Stimulated activated CD4-positive, alpha-beta T cell treated with anti-CD3 and anti-CD28 coated beads, Interleukin-1b, Interleukin-23, amount 100 ng/mL, for 24 hours (primary cell): Measurements from ENCODE around the gene SPACDR.

Experiments
- DNase-seq, 4 experiments: peaks; one replicate each; pipeline ENCODE4 v3.0.0-alpha.2; 2020; ENCODE audit warnings: low read depth in 4 of 4, low spot score in 1 of 4

Gene SPACDR

DNA sequence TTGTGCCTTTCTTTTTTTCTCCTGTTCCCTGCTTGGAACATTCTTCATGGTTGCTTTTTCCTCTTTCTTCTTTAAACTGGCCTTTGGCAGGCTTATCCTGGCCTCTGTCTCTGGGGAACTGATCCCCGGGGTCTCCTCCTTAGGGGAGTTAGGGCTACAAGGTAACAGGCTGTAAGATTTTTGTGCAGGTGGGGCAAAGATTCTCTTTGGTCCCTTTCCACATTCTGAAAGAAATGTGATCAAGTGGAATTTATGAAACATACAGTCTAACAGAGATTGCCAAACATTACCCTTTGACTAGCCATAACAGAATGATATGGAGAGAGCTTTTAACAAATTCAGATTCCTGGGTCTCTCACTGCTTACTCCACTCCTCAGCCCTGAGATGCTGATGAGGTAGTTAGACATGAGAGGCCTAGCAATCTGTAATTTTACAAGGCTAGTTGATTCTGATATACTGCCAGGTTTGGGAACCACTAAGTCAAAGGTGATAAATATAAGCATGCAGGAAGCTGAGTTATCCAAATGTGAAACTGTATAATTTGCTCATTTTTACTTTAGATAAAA is 44.3 kb downstream of the SPACDR start:
- DNase-seq = no peak

DNA sequence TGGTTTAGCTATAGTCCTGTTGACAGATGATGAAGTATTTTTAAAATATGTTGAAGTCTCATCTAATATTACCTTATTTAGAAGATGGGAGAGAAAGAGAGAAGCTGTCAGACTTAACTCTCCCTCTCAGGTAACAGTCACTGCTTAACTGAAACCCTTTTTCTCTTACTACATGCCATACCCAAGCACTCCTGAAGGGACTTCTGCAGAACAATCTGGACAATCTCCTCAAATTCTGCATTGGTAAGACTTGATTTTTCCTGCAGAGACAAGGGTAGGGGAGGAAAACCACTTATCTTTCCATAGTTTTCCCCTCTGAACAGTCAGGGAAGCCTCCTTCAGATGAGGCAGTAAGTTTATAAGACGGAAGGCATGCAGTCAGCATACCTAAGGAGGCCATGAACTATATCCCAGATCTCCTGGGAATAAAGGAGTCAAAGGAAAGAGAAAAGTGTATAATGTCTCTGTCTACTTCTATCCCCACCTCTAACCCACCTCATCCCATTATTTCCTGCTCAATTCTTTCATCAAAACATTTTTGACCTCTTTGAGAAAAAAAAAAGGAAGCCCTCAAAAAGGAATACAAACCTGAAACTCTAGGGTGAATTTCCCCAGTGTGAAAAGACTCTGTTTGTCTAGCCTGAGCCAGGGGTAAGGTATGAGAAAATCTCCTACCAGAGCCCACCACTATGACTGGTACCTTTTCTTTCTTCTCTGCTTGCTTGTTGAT is 45.0 kb downstream of the SPACDR start:
- no peak for DNase-seq

DNA sequence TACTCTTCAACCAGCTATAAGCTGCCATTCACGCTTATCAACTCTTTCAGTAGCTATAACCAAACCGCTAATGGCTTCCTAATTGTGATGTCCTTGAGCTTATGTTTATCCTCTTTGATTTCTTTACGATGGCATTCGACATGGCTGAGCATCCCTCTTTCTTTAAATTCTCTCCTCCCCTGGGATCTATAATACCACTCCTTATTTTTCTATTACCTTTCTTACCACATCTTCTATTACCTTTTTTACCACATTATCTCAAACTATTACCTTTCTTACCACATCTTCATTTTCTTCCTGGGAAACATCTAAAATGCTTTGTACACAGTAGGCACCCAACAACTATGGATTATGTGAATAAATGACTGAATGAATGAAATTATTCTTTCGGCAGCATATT is 48.6 kb downstream of the SPACDR start:
- DNase-seq = no peak

DNA sequence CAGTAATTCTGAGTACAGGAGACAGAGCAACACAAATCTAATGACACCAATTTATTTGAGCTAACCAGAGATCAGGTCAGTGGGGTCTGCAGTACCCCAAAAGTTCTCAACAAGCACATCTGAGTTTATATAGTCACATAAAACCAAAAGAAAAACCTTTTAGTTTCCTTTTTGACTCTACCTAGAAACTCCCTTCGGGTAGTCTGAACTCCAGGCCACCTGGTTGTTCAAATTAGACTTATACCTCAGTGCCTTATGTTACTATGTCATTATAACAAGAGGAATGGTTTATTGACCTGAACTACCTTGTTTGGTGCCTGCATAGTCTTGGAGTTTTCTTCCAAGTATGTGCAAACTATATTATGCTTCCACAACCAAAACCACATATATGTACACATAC is 50.2 kb downstream of the SPACDR start:
- DNase-seq = no peak

DNA sequence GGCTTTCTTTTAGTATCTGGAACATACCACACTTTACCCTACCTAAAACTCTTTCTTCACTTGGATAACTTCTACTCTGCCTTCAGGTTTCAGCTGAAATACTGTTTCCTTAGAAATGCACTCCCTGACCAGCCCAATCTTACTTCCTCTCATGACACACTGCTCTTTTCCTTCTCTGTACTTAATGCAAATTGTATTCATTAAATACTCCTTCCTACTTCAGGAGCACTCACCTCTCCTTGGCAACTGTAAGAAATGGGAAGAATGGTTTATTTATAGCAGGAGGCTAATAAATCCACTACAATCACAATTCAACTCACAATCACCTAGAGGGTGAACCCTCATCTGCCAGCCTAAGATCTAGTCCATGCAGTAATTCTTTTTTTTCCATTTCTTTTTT is 50.7 kb downstream of the SPACDR start:
- no peak for DNase-seq

DNA sequence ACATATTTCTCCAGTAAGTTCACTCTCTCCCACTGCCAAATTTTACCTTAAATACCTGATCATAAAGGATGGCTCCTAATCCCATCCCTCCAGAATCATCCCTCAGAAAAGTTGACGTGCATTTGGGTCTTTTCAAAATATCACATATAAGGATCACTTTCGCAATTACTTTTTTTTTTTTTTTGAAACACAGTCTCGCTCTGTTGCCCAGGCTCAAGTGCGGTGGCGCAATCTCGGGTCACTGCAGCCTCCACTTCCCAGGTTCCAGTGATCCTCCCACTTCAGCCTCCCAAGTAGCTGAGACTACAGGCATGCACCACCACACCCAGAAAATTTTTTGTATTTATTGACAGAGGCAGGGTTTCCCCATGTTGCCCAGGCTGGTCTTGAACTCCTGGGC is 53.0 kb downstream of the SPACDR start:
- no peak for DNase-seq

DNA sequence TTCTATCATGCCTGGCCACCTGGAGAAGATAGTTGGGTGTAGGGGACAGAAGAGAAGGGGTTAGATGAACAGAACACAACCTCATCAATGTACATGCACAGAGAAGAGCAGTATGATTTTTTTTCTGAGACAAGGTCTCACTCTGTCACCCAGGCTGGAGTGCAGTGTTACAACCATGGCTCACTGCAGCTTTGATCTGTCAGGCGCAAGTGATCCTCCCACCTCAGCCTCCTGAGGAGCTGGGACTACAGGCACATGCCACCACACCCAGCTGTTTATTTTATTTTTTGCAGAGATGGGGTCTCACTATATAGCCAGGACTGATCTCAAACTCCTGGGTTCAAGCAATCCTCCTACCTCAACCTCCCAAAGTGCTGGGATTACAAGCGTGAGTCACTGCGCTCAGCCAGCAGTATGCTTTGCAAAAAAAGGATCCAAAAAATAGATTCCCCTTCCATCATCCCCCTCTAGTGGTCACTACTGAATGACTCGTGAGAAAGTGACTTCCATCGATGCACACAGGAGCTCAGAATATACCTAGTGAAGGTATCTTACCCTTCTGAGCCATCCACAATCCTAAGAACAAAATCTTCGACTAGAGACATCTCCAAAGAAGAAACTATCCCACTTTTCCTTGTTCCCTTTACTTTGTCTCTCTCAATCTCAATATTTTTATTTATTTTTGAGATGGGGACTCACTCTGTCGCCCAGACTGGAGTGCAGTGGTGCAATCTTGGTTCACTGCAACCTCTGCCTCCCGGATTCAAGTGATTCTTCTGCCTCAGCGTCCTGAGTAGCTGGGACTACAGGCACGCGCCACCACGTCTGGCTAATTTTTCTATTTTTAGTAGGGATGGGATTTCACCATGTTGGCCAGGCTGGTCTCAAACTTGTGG is 56.5 kb downstream of the SPACDR start:
- DNase-seq = peak in 1 of 4 experiments; percentile 12

DNA sequence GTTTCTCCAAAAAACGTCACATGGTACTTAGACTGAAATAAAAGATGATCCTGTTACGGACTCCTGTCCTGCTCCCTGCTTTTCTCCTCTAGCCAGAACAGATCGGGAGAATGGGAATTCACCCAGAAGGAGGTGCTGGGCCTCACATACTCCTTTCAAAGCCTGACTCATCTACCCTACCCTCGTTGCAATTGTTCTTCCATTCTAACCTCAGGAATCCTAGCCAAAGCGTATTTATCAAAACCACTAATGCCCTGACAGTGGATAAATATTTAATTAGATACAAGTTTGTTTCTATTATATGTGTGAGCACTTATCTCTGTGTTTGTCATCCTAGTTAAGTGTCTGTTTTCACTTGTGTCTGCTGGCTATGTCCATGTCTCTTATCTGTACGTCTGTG is 57.3 kb downstream of the SPACDR start:
- no peak for DNase-seq
